RKO (cell line): ENCODE data around the gene ITGA3.

Source experiments
- DNase-seq: peaks from one replicate; pipeline ENCODE4 v3.0.0-alpha.2; 2016; ENCODE audit warnings: low spot score

Gene ITGA3

DNA sequence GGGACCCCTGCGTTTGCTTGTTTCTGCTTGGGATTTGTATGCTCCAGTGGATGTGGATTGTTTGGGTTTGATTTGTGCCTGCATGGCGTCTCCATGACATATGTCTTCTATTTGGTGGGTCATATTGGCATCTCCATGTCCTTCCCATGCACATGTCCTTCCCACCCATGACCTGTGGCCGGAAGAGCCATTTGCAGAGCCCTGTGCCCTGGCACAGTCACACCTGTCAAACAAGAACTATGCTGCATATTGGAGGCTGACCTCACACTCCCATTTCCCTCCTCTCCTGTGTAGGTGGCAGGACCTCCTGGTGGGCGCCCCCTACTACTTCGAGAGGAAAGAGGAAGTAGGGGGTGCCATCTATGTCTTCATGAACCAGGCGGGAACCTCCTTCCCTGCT, 15.8 kb downstream of the ITGA3 start:
- DNase-seq, result no peak

DNA sequence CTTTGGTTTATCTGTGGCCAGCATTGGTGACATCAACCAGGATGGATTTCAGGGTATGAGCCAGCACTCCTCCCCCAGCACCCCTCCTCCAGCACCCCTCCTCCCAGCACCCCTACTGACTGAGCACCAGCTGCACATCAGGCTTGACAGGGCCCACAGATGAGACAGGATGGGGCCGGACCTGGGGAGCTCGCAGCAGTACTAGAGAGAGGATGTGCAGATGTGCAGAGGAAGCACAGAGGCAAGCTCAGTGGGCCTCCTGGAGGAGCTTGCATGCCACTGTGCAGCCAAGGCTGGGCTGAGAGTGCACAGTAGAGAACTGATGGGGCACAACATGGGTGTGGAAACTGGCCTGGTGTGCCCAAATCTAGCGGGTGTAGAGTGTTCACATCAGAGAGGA, 16.2 kb downstream of the ITGA3 start:
- DNase-seq, result no peak

DNA sequence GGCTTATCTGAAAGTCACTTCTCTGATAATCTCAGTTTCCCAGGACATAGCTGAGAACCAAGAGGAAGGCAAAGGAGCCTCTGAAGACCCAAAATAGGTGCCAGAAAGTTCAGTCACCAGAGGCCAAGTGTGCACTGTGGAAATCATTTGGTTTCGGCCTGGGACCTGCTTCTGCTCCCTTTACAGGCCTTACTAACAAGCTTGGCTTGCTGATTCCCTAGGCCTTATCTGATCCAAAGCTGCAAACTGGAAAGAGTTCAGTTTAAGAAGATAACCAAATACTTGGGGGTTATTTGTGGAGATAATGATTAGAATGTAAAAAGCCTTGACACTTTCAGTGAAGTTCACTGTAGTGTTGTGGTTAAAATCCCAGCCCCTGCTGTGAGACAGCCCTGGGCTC, 17.0 kb downstream of the ITGA3 start:
- no peak for DNase-seq

DNA sequence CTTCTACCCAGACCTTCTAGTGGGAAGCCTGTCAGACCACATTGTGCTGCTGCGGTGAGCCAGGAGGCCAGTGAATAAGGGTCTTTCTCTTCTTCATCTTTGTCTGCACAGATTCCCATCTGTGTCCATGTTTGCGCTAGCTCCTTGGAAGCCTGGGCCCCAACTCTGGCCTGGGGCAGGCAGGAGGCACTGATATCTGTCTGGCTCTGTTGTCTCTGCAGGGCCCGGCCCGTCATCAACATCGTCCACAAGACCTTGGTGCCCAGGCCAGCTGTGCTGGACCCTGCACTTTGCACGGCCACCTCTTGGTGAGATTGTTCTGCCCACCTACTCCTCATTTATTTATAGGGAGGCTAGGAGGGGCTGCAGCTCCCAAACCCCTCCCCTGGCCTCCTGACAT, 18.3 kb downstream of the ITGA3 start:
- no peak for DNase-seq

DNA sequence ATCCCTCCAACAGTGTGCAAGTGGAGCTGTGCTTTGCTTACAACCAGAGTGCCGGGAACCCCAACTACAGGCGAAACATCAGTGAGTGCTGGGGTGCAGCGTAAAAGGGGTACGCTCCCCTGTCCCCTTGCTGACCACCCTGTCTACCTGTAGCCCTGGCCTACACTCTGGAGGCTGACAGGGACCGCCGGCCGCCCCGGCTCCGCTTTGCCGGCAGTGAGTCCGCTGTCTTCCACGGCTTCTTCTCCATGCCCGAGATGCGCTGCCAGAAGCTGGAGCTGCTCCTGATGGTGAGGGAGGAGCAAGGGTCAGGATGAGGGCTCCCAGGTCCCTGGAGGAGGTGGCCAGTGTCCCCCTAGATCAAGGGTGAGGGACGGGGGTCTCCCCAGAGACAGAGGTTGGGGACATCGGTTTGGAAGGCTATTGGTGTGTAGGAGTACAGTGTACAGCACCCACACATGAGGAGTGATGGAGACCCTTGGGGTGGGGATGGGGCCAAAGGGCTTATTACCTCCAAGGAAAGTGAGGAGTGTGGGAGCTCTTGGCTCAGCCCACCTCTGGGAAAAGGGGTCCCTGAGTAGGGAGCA, 19.6 kb downstream of the ITGA3 start:
- DNase-seq, result no peak

DNA sequence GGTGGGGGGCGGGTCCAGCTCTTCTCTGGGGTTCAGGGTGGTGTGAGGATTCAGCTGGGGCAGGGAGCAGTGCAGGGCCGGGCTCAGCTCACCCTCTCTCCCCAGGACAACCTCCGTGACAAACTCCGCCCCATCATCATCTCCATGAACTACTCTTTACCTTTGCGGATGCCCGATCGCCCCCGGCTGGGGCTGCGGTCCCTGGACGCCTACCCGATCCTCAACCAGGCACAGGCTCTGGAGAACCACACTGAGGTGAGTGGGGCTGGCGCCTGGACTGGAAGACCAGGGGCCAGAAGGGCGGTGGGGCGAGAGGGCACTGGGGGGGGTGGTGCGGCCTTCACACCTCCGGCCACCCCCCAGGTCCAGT, 20.3 kb downstream of the ITGA3 start:
- DNase-seq, result no peak

DNA sequence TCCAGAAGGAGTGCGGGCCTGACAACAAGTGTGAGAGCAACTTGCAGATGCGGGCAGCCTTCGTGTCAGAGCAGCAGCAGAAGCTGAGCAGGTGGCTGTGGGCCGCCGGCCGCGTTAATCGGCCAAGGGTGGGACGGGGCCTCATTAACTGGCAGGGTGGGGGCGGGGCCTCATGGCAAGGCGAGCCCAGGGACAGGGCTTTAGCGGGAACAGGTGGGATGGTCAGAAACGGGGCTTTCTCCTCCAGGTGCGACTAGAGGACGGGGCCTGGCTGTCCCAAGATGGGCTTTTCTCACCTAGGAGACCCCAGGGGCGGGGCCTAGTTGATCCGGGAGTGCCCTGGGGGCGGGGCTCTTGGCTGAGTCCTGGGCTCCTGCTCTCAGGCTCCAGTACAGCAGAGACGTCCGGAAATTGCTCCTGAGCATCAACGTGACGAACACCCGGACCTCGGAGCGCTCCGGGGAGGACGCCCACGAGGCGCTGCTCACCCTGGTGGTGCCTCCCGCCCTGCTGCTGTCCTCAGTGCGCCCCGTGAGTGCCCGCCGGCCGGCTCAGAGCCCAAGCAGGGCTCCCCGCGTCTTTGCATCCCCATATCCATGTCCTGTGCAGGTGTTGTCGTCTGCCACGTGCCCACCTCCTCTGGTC, 20.8 kb downstream of the ITGA3 start:
- DNase-seq, result no peak

DNA sequence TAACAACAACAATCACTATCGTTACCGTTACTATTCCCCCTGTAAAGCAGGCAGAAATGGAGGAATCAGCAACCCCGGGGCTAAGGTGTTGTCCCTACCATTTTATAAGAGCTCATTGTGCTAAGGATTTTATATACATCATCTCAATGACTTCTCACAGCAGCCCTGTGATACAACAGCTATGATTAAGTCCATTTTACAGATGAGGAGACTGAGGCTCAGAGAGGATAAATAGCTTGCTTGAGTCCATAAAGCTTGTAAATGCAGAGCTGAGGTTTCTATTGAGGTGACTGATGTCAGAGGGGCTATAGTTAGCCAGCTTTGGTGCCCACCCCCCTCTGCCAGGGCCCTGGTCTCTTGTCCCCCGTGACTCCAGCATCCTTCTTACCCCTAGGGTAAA, 22.5 kb downstream of the ITGA3 start:
- no peak for DNase-seq

DNA sequence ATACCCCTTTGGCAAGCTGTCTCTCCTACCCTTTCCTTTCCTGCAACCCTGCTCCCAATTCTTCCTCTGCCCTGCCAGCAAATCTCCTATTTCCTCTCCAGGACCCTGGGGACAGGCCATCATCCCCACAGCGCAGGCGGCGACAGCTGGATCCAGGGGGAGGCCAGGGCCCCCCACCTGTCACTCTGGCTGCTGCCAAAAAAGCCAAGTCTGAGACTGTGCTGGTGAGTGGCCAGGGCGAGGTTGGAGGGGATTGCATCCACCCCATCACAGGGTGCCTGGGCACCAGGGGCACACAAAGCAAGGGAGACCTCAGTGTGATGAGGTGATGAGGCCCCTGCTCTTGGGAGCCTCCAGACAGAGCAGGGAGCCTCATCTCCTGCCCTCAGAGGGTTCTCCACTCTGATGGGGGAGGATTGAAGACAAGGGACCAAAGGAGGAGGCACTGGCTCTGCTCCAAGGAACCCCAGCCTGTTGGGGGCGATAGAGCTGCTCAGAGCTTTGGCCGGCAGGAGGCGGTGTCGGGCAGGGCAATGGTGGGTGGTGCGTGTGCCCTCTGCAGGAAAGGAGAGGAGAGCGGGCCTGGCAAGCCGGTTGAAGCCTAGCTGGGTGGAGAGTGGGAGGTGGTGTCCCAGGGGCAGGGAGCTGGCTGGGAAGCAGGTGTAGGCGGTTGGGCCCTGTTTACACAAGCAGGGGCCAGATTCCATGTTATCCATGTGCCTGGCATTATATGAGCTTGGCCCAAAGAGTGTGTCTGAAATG, 23.6 kb downstream of the ITGA3 start:
- peak; percentile 40 for DNase-seq

DNA sequence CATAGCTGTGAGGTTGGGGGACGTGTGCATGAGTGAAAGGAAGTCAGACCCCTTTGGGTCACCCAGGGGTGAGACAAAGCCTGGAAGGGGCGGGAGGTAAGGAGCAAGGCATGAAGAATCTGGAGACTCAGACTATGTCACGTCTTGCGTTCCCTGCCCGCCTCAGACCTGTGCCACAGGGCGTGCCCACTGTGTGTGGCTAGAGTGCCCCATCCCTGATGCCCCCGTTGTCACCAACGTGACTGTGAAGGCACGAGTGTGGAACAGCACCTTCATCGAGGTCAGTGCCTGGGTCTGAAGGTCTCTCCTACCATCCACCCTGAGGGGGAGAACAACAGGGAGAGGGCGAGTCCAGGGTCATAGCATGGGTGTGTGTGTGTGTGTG, 24.2 kb downstream of the ITGA3 start:
- no peak for DNase-seq

DNA sequence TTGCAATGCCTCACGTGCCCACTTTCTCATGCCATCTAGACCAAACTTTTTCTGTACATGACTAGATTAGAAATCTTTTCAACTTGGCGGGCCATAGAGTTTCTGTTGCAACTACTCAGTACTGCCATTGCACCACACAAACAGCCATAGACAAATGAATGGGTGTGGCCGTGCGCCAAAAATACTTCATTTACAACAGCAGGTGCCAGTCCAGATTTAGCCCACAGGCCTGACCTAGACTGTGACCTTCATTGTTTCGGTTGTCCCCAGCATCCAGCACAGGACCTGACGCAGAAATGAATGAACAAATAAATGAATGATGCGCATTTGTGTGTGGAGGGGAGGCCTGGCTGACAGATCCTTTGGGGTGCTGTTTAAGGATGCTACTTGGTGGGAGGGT, 24.9 kb downstream of the ITGA3 start:
- no peak for DNase-seq

DNA sequence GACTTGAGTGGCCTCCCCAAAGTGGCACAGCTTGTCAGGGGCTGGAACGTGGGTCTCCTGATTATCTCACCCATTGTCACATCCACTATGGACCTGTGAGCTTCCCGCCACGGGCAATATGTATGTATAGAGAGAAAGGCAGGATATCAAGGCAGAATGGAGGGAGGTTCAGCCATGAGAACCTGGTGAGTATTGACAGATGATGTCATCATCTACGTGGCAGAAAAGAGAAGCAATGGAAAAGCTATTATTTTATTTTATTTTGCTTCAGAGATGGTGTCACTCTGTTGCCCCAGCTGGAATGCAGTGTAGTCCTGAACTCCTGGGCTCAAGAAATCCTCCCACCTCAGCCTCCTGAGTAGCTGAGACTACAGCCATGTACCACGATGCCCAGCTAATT, 25.8 kb downstream of the ITGA3 start:
- DNase-seq, result no peak

DNA sequence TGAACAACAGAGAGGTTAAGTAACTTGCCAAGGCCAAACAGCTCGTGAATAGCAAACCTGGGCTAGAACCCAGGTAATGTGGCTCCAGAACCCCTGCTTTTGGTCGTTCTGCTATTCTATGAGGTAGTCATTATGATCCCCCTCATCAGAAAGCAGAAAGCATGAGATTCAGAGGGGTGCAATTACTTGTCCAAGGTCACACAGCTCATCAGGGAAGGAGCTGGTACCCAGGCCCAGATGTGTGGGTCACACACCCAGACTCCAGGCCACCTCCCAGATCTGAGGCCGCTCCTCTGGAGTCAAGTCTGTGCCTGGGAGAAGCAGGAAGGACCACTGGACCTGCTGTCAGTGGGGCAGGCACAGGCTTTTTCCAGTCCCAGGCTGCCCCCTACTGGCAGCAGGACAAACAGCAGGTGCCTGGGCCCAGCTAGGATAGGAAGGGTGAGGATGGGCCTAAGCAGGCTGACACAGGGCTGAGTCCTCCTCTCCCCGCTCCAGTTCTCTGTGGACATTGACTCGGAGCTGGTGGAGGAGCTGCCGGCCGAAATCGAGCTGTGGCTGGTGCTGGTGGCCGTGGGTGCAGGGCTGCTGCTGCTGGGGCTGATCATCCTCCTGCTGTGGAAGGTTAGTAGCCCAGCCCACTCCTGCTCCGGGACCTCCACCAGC, 31.5 kb downstream of the ITGA3 start:
- peak; percentile 84 for DNase-seq

DNA sequence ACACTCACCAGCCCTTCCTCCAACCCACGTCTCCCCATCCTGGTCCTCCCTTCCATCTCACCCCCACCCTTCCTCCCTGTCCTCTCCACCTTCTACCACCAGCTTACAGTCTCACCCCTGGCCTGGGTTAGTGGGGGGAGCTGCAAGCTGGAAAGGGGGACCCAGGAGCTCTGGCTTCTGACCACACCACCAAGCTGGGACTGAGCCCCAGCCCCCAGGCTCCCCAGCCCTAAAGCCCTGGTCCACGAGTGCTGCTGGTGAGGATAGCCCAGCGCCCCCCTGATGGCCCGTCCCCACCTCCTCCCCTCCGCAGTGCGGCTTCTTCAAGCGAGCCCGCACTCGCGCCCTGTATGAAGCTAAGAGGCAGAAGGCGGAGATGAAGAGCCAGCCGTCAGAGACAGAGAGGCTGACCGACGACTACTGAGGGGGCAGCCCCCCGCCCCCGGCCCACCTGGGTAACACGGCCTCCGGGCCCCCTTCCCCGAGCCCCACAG, 32.0 kb downstream of the ITGA3 start:
- DNase-seq, result no peak

DNA sequence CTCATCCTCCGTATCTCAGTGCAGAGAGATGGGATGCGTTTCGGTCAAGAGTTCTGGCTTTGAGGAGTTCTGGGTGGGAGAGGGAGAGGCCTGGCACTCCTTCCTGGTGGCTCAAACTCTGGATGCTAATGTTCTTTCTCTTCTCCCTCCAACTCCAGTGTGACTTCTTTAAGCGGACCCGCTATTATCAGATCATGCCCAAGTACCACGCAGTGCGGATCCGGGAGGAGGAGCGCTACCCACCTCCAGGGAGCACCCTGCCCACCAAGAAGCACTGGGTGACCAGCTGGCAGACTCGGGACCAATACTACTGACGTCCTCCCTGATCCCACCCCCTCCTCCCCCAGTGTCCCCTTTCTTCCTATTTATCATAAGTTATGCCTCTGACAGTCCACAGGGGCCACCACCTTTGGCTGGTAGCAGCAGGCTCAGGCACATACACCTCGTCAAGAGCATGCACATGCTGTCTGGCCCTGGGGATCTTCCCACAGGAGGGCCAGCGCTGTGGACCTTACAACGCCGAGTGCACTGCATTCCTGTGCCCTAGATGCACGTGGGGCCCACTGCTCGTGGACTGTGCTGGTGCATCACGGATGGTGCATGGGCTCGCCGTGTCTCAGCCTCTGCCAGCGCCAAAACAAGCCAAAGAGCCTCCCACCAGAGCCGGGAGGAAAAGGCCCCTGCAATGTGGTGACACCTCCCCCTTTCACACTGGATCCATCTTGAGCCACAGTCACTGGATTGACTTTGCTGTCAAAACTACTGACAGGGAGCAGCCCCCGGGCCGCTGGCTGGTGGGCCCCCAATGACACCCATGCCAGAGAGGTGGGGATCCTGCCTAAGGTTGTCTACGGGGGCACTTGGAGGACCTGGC, 33.3 kb downstream of the ITGA3 start:
- no peak for DNase-seq

DNA sequence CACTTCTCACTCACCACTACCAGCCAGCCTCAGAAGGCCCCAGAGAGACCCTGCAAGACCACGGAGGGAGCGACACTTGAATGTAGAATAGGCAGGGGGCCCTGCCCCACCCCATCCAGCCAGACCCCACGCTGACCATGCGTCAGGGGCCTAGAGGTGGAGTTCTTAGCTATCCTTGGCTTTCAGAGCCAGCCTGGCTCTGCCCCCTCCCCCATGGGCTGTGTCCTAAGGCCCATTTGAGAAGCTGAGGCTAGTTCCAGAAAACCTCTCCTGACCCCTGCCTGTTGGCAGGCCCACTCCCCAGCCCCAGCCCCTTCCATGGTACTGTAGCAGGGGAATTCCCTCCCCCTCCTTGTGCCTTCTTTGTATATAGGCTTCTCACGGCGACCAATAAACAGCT, 34.2 kb downstream of the ITGA3 start:
- DNase-seq, result no peak

DNA sequence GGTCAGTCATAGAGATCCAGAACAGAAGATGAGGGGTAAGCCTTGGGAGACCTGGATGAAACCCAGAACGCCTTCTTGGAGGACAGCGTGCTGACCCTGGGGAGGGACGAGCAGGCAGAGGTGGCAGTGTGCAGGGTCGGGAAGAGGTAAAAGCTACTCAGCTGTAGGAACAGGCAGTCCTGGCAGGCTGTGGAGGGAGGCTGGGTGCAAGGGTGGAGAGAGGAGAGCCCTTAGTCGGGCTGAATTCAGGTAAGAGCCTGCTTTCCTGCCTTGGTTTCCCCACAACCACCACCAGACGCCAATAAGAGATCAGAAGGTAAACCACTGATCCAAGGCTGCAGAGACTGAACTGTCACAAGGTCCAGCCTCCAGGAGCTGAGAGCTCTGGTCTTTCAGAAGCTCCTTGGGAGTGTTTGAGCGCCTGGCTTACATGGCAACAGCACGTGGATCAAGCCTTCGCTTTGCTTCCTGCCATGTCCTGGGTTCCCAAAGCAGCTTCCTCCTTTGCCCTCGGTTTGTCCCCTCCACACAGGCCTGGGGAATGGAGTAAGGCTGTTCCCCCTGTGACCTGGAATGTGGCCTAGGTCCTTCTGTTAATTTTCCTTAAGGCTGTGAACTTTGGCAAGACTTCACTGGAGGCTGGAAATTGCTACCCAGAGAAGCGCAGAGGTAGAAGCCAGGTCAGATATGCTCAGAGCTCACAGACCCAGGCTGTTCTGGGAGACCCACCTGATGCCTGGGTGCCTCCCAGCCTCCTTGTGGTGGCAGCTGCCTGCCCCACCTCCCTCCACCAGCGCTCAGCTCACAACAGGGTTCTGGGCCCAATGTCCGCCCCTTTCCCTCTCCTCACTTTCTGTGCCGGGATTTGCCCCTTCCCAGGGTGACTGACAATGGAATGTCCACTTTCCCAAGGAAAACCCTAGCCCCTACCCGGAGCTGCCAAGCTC, 35.3 kb downstream of the ITGA3 start:
- no peak for DNase-seq

DNA sequence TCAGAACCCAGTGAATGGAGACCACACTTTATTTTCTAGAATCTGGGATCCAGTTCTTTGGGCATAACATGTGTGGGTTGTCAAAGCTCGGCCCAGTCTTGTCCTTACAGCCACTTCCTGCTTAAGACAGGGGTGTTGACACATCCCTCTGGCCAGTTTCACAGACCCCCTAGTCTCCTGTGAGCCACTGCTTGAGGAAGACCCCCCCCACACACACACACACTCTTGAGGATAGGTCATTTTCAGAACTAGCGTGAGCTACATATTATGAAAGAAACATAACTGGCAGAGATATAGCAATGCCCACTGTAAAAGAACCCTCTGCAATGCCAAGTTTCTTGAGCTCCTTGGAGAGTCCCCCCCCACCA, 36.0 kb downstream of the ITGA3 start:
- DNase-seq, result no peak

DNA sequence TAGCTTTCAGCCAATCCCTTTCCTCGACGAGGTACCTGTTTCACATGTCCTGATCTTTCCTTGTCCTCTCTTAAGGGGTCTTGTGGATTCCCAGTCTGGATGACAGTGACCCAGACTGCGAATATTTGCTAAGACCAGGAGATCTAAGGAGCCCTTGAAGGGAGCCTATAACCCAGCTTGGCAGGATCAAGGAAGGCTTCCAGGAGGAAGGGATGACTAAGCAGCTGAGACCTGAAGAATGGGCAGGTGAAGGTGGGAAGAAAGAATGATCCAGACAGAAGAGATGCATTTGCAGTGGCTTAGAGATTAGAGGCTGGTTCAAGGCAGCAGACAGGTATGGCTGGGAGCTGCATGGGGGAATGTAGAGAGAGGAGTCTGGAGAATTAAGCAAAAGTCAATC, 37.3 kb downstream of the ITGA3 start:
- no peak for DNase-seq

DNA sequence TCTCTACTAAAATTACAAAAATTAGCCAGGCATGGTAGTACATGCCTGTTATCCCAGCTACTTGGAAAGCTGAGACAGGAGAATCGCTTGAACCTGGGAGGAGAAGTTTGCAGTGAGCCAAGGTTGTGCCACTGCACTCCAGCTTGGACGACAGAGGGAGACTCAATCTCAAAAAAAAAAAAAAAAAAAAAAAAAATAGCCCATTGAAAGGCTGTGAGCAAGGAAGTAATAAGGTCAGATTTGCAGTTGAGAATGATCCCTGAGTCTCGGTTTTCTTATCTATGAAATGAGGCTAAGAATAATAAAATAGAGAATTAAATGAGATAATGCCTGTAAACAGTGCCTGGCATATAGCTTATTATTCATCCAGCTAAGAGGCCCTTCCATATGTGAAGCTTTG, 37.9 kb downstream of the ITGA3 start:
- no peak for DNase-seq

DNA sequence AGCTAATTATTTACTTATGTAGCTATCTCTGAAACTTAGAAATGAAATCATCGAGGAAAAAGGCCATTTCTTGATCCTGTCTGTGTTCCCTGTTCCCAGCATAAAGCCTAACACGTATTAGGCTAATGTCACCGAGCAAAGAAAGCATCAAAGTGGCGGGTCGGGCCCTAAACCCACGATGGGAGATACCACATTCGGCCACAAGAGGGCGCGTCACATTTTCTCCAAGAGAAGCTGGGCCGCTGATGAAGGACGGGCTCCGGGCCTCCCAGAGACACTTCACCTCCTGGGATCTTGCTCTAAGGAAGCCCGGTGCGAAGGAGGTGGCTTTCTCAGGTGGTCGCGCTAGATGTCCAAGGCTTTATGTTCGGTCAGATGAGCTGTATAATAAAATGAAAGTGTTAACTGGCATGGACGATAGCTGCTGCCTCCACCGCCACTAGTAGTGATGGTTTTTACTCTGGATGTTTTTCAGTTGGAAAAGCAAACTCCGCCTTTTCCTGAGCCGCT, 38.4 kb downstream of the ITGA3 start:
- peak; percentile 85 for DNase-seq
